Measurements from ENCODE around the gene PLCH1.

PLCH1 gene

DNA sequence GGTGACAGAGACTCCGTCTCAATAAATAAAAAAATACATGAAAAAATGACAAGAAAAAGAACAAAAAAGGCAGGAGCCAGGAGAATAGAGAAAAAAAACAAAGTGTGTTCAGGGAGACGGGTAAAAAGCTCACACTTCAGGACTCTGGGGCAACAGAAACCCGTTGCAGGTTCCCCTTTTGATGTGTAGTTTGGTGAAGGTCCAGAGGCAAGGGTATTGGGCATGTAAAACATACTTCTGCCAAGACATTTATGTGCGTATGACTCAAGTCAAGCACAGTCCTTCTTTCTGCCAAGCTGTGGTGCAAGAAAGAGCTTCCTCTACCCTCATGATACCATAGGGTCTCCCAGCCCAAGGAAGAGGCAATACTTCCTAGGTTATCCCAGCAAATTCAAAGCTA lies 418.0 kb downstream of the PLCH1 start:
- no peak for DNase-seq

DNA sequence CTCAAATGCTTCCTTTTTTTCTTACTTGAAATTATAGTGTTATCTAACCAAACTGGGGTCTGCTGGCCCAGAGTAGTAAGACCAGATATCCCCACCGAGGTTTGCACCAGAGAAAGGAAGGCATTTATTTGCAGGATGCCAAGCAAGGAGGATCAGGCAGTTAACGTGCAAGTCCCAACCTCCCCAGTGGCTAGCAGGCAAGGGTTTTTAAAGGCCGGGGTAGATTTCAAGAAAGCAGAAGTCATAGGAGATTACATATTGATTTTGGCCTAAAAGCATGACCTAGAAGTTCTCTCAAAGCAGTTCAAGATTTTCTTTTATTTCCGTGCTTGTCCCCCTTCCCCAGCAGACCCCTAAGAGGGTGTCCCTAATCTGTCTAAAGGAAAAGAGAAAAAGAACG lies 418.6 kb downstream of the PLCH1 start:
- DNase-seq: no peak

Data from GF-D8 (cell line).